Upper lobe of left lung (tissue), 4 donors: ENCODE data around the gene MYL12A.

Experiments used
- POLR2A ChIP-seq, 4 donors: fragments of 450-650 bp; IDR thresholded peaks; one replicate each; pipeline ENCODE4 v1.5.1; 2016 to 2017; ENCODE audit warnings: antibody characterized with exemption in 4 of 4, mild to moderate bottlenecking in 2 of 4
- POLR2AphosphoS5 ChIP-seq, 2 donors: sonication (generic); formaldehyde crosslinking; IDR thresholded peaks; one replicate each; pipeline ENCODE4 v1.5.1; 2017; ENCODE audit warnings: antibody characterized with exemption in 2 of 2
- TF ChIP-seq, protein P1 (sequence below), 6 experiments: fragments of 450-650 bp in 4 of 6; fragments of 200-600 bp in 2 of 6; sonication (generic) in 2 of 6; IDR thresholded peaks; one replicate each; pipeline ENCODE4 v1.5.1; 2016 to 2019; ENCODE audit warnings: antibody characterized with exemption in 6 of 6

DNA sequence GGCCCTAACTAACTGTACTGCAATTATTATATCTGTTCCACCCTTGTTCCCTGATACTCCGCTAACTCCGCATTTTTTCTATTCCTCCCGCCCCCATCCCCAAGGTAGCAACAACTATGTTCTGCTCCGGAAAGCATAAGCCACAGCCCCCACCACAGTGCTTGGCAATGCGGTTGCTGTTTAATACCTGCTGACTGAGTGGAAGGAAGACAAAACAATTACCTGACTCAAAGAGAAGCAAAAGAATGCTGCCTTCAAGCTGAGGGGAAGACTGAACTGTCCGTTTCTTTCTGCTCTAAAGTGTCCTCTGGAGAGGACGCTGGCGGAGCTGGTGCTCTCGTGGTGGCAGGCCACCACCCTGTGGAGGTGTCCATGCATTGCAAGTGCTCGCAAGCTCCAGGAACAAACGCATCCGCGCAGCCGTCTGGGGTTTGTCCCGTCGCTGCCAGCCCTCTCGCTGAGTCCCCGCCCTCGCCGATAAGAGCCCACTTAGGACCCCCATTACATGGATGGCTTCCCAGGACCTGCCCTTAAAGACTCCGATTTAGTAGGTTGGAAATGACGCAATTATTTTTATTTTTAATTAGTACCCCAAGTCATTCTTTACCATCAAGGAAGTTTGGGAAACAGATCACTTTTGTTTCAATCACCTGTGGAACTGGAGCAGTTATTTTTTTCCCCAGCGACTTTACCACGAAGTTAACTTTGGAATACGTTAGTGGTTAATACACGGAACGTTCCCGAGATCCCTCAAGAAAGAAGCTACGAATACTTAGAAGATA, 1.6 kb upstream of the MYL12A start:
- TF ChIP-seq, protein P1, sequence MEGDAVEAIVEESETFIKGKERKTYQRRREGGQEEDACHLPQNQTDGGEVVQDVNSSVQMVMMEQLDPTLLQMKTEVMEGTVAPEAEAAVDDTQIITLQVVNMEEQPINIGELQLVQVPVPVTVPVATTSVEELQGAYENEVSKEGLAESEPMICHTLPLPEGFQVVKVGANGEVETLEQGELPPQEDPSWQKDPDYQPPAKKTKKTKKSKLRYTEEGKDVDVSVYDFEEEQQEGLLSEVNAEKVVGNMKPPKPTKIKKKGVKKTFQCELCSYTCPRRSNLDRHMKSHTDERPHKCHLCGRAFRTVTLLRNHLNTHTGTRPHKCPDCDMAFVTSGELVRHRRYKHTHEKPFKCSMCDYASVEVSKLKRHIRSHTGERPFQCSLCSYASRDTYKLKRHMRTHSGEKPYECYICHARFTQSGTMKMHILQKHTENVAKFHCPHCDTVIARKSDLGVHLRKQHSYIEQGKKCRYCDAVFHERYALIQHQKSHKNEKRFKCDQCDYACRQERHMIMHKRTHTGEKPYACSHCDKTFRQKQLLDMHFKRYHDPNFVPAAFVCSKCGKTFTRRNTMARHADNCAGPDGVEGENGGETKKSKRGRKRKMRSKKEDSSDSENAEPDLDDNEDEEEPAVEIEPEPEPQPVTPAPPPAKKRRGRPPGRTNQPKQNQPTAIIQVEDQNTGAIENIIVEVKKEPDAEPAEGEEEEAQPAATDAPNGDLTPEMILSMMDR (IDR thresholded peaks at IDR 0.05): peak; percentile 93 to 98 (median 96)
- peak; percentile 36 to 38 for TF ChIP-seq POLR2AphosphoS5 (IDR thresholded peaks at IDR 0.05)
- peak in 1 of 4 donors; percentile 17 for TF ChIP-seq POLR2A (IDR thresholded peaks at IDR 0.05)
